Loucy (cell line): ENCODE data around the gene ZNF579.

Experiments
- H2AFZ ChIP-seq: fragments of 200-600 bp; sonication (generic); 2 replicates; pipeline ENCODE4 v1.6.0; 2016; ENCODE audit warnings: antibody characterized with exemption, mild to moderate bottlenecking, low read length, moderate library complexity
- H3F3A ChIP-seq: fragments of 200-600 bp; 2 replicates; pipeline ENCODE4 v1.6.0; 2016; ENCODE audit warnings: antibody characterized with exemption, low read depth, mild to moderate bottlenecking
- H3K27me3 ChIP-seq: fragments of 200-600 bp; sonication (generic); 2 replicates; pipeline ENCODE4 v1.6.1; 2014; ENCODE audit warnings: low read length, mild to moderate bottlenecking; ENCODE audit not compliant: insufficient read depth, poor library complexity, severe bottlenecking
- H3K36me3 ChIP-seq: fragments of 200-600 bp; sonication (generic); 2 replicates; pipeline ENCODE4 v1.6.1; 2016; ENCODE audit warnings: low read length; ENCODE audit not compliant: insufficient read depth
- H3K4me1 ChIP-seq: fragments of 200-600 bp; sonication (generic); 2 replicates; pipeline ENCODE4 v1.5.1; 2014; ENCODE audit warnings: low read length, mild to moderate bottlenecking; ENCODE audit not compliant: insufficient read depth, poor library complexity, severe bottlenecking
- H3K4me2 ChIP-seq: fragments of 200-600 bp; sonication (generic); 2 replicates; pipeline ENCODE4 v1.6.0; 2014; ENCODE audit warnings: antibody characterized with exemption, low read length, low read depth, mild to moderate bottlenecking; ENCODE audit not compliant: poor library complexity, severe bottlenecking
- H3K4me3 ChIP-seq: fragments of 200-600 bp; sonication (generic); 2 replicates; pipeline ENCODE4 v1.5.1; 2014; ENCODE audit warnings: low read length, mild to moderate bottlenecking, mixed read lengths; ENCODE audit not compliant: poor library complexity, severe bottlenecking
- H3K79me2 ChIP-seq: fragments of 200-600 bp; sonication (generic); 2 replicates; pipeline ENCODE4 v1.6.1; 2014; ENCODE audit warnings: low read length; ENCODE audit not compliant: insufficient read depth
- H3K9ac ChIP-seq: fragments of 200-600 bp; sonication (generic); 2 replicates; pipeline ENCODE4 v1.6.0; 2014; ENCODE audit warnings: mild to moderate bottlenecking, low read depth, low read length, moderate library complexity; ENCODE audit not compliant: poor library complexity, severe bottlenecking
- H3K9me2 ChIP-seq: fragments of 200-600 bp; sonication (generic); replicated peaks from 2 replicates; pipeline ENCODE4 v1.6.1; 2016; ENCODE audit warnings: low read depth, low read length, mixed read lengths
- H3K9me3 ChIP-seq: fragments of 200-600 bp; sonication (generic); 2 replicates; pipeline ENCODE4 v1.6.1; 2014; ENCODE audit warnings: mild to moderate bottlenecking, antibody characterized with exemption, low read length, low read depth; ENCODE audit not compliant: insufficient read depth
- H4K20me1 ChIP-seq: fragments of 200-600 bp; sonication (generic); 2 replicates; pipeline ENCODE4 v1.6.0; 2014; ENCODE audit warnings: antibody characterized with exemption, low read length, mild to moderate bottlenecking; ENCODE audit not compliant: insufficient read depth, poor library complexity, severe bottlenecking
- CTCF ChIP-seq: fragments of 200-600 bp; sonication (generic); conservative IDR thresholded peaks from 2 replicates; pipeline ENCODE4 v1.5.1; 2014; ENCODE audit warnings: mild to moderate bottlenecking, antibody characterized with exemption, low read length
- EZH2phosphoT487 ChIP-seq: fragments of 200-600 bp; IDR thresholded peaks from 2 replicates; pipeline ENCODE4 v1.6.1; 2018; ENCODE audit warnings: antibody characterized with exemption, mild to moderate bottlenecking, moderate library complexity, borderline replicate concordance

ZNF579 gene

GRCh38 chr19:55591555-55591954 is 10.9 kb upstream of the ZNF579 start:
- Histone ChIP-seq H3K27me3 (no peaks in the 10 kb centered on the region), H3K36me3 (no peaks in the 10 kb centered on the region)
- no peak for TF ChIP-seq EZH2phosphoT487
- no peak for TF ChIP-seq CTCF

GRCh38 chr19:55590617-55591016 is 10.0 kb upstream of the ZNF579 start:
- Histone ChIP-seq H2AFZ (no peak overlapping the region), H3K4me3 (no peak overlapping the region), H3K4me2 (no peak overlapping the region)

More at GRCh38 chr19:55591555-55591954, 10.9 kb upstream of the ZNF579 start:
- H3K4me2 ChIP-seq: no peak overlapping the region
- H4K20me1 ChIP-seq: no peaks in the 10 kb centered on the region
- peaks cover 7% of the 10 kb centered on the region for H3K4me1 ChIP-seq
- no peak overlapping the region for H3K4me3 ChIP-seq
- no peaks in the 10 kb centered on the region for H3K9me2 ChIP-seq
- no peaks in the 10 kb centered on the region for H3F3A ChIP-seq
- no peaks in the 10 kb centered on the region for H3K79me2 ChIP-seq
- no peaks in the 10 kb centered on the region for H3K9me3 ChIP-seq
- no peak overlapping the region for H3K9ac ChIP-seq
- no peak overlapping the region for H2AFZ ChIP-seq

GRCh38 chr19:55590109-55590508 is 9.5 kb upstream of the ZNF579 start:
- TF ChIP-seq CTCF (no peak), EZH2phosphoT487 (no peak)
- Histone ChIP-seq H3K79me2 (no peaks in the 10 kb centered on the region), H4K20me1 (no peaks in the 10 kb centered on the region), H3K4me3 (no peak overlapping the region), H3K36me3 (no peaks in the 10 kb centered on the region), H3K9me3 (no peaks in the 10 kb centered on the region), H3F3A (peaks cover 4% of the 10 kb centered on the region; the same call in 1 of the 2 replicates), H3K4me2 (no peak overlapping the region), H3K4me1 (peaks cover 18% of the 10 kb centered on the region), H2AFZ (no peak overlapping the region), H3K27me3 (no peaks in the 10 kb centered on the region), H3K9ac (no peak overlapping the region), H3K9me2 (no peaks in the 10 kb centered on the region)

More at GRCh38 chr19:55590617-55591016, 10.0 kb upstream of the ZNF579 start:
- no peaks in the 10 kb centered on the region for H3K9me3 ChIP-seq
- H3K79me2 ChIP-seq: no peaks in the 10 kb centered on the region
- no peak for TF ChIP-seq EZH2phosphoT487
- no peak for TF ChIP-seq CTCF
- H4K20me1 ChIP-seq: no peaks in the 10 kb centered on the region
- H3K4me1 ChIP-seq: peaks cover 14% of the 10 kb centered on the region
- H3K27me3 ChIP-seq: no peaks in the 10 kb centered on the region
- H3F3A ChIP-seq: no peaks in the 10 kb centered on the region
- no peak overlapping the region for H3K9ac ChIP-seq
- H3K9me2 ChIP-seq: no peaks in the 10 kb centered on the region
- no peaks in the 10 kb centered on the region for H3K36me3 ChIP-seq
